BJ (cell line): ENCODE data around the gene MSLN. TPM values are rescaled to one million over a fixed set of nuclear protein-coding genes. Genes with fewer than 3 reads are reported as not detected.

ENCODE experiments used
- CTCF ChIA-PET: fragments of 350-600 bp; formaldehyde crosslinking; extraction: SDS; loops from one replicate; lab custom pipeline; 2021; ENCODE audit warnings: antibody characterized with exemption, inconsistent platforms; lab: Yijun Ruan, JAX
- POLR2A ChIA-PET: fragments of 300-600 bp; sonication (Branson Sonifier 250); formaldehyde crosslinking; extraction: SDS; loops from one replicate; lab custom pipeline; 2021; ENCODE audit warnings: antibody characterized with exemption; lab: Charles Lee
- DNase-seq: peaks from one replicate; pipeline ENCODE4 v3.0.0-alpha.2; 2011; ENCODE audit warnings: low read depth
- H3K27me3 ChIP-seq: 2 replicates; pipeline ENCODE4 v1.6.0; 2011; ENCODE audit warnings: low read length; ENCODE audit not compliant: control insufficient read depth, insufficient read depth
- H3K36me3 ChIP-seq: 2 replicates; pipeline ENCODE4 v1.5.1; 2011; ENCODE audit warnings: low read length; ENCODE audit not compliant: control insufficient read depth, insufficient read depth
- H3K4me3 ChIP-seq: 2 replicates; pipeline ENCODE4 v1.5.1; 2011; ENCODE audit warnings: low read depth, mild to moderate bottlenecking, control low read depth, low read length
- polyA plus RNA-seq: library from polyadenylated mRNA; depleted of rRNA; stranded (reverse); fragments of >200 nt; gene quantifications from 2 replicates; pipeline ENCODE4 v1.2.3, GENCODE V29; 2011
- TF ChIP-seq, protein P1 (sequence below): IDR thresholded peaks from 2 replicates; pipeline ENCODE4 v1.5.1; 2011; ENCODE audit warnings: low read depth, mild to moderate bottlenecking, control low read depth, inconsistent platforms, low read length, moderate library complexity; ENCODE audit not compliant: insufficient read depth

MSLN gene
- polyA plus RNA-seq, 1 experiment, result 0.67 TPM

DNA sequence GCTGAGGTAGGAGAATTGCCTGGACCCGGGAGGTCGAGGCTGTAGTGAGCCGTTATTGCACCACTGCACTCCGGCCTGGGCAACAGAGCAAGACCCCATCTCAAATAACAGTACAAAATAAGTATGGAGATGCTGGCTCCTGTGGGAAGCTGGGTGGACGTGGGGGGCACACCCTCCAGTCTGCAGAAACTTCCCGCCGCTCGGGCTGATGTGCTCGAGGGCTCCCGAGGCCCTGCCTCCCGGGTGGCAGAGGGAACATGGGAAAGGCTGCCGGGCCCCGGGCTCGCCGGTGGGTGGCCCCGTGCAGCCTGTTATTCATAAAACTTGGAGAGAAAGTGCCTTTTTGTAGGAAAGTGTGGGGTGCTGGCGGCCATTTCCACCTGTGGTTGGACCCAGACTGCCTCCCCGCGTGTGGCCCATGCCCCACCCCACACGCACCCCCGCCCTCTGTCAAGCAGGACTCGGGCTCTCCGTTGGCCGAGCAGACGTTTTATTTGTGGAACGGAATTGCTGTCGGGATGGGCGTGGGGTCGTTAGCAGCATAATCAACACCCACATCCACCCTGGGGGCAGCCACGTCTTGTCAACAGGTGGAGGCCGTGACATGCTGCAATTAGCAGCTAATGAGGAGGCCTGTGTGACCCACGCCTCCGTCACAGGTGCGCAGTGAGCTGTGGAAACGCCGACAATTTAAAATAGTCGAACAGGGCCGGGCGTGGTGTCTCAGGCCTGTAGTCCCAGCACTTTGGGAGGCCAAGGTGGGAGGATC, 12.4 kb upstream of the MSLN start:
- Histone ChIP-seq H3K36me3 (no peaks in the 10 kb centered on the region), H3K27me3 (no peaks in the 10 kb centered on the region), H3K4me3 (no peak overlapping the region)
- TF ChIP-seq, protein P1, sequence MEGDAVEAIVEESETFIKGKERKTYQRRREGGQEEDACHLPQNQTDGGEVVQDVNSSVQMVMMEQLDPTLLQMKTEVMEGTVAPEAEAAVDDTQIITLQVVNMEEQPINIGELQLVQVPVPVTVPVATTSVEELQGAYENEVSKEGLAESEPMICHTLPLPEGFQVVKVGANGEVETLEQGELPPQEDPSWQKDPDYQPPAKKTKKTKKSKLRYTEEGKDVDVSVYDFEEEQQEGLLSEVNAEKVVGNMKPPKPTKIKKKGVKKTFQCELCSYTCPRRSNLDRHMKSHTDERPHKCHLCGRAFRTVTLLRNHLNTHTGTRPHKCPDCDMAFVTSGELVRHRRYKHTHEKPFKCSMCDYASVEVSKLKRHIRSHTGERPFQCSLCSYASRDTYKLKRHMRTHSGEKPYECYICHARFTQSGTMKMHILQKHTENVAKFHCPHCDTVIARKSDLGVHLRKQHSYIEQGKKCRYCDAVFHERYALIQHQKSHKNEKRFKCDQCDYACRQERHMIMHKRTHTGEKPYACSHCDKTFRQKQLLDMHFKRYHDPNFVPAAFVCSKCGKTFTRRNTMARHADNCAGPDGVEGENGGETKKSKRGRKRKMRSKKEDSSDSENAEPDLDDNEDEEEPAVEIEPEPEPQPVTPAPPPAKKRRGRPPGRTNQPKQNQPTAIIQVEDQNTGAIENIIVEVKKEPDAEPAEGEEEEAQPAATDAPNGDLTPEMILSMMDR, result no peak
- no peak for DNase-seq
- CTCF ChIA-PET, result interaction anchor here (0.8 to 1.7 kb wide), 3 partner anchors 13 to 38 kb away, joined by 3 to 5 read pairs (median 4); partner anchors contain the start of gene MSLN
- POLR2A ChIA-PET, result no interaction called here

- POLR2A ChIA-PET, result interaction anchor here (0.7 kb wide), 1 partner anchor 13 kb away, joined by 3 read pairs; no protein-coding TSS in a partner anchor
- TF ChIP-seq, protein P1, result no peak
- Histone ChIP-seq H3K27me3 (0 out of 2 replicates have a peak, but pooled peaks cover 3% of the 10 kb centered on the region), H3K4me3 (no peak overlapping the region), H3K36me3 (no peaks in the 10 kb centered on the region)
- peak; percentile 73 for DNase-seq
- CTCF ChIA-PET, result interaction anchor here (0.8 to 2.7 kb wide), 5 partner anchors 8 to 37 kb away, joined by 3 to 12 read pairs (median 4); partner anchors contain the start of genes CIAO3 and MSLN
Measured at GRCh38 chr16:749010-749409, 11.5 kb upstream of the MSLN start.

DNA sequence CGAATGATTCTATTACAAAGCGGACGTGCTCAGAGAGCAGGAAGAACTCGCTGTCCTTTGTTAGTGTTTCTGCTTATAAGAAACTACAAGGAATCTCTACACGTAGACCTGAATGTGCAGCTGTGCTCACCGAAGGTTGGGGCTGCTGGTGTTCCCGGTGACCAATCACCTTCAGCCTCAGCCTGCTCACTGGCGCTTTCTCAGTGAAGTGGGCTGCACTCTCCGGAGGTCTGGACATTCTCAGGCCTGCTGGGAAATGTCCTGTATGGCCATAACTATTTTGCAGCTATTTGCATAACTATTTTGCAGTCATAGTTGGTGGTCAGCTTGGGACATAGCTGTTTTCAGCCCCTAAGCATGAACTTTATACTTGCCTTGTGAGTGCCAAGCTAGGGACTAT, 10.0 kb upstream of the MSLN start:
- Histone ChIP-seq H3K4me3 (no peak overlapping the region), H3K36me3 (no peaks in the 10 kb centered on the region), H3K27me3 (0 out of 2 replicates have a peak, but pooled peaks cover 3% of the 10 kb centered on the region)
- ChIA-PET CTCF (interaction anchor here (0.5 to 2.7 kb wide), 4 partner anchors 10 to 40 kb away, joined by 3 to 12 read pairs (median 7); partner anchors contain the start of gene CIAO3), POLR2A (no interaction called here)
- TF ChIP-seq, protein P1, result no peak
- DNase-seq, result no peak

DNA sequence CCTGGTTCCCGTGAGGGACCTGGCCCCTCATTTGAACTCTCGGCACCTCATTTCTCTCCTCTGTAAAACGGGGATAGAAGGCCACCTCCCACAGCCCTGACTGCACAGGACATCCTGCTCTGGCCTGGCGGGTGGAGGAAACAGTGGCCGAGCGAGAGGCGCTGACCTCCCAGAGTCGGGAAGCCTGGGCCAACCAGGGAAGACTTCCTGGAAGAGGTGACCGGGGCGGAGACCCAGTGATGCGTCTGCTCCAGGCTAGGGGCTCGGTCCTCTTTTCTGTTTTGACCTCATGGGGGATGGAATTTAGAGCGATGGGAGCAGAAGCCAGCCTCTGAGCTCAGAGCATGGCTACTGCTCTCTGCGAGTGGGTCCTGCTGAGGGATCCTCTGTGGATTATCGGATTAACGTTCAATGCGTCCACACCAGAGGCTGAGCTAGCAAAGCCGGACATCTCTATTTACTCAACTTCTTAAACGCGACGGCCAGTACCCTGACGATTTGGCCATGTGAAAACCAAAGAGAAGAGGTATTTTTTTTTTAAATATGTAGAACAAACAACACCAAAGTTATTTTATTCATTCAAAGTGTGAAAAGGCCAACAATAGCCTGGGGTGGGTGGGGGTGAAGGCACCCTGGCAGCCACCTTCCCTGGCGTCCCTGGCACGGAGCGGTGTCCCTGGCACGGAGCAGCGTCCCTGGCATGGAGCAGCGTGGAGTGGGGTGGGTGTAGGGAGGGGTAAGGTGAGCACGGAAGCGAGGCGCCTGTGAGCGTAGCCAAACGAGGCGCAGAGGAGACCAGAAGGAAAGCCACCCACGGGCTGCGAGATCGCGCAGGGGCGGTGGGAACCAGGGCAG, 9.2 kb upstream of the MSLN start:
- CTCF ChIA-PET, result interaction anchor here (0.5 to 2.7 kb wide), 6 partner anchors 8 to 38 kb away, joined by 3 to 12 read pairs (median 4); partner anchors contain the start of genes CIAO3 and MSLN
- DNase-seq, result no peak
- POLR2A ChIA-PET, result no interaction called here
- no peak overlapping the region for H3K4me3 ChIP-seq
- no peaks in the 10 kb centered on the region for H3K36me3 ChIP-seq
- H3K27me3 ChIP-seq, result 0 out of 2 replicates have a peak, but pooled peaks cover 3% of the 10 kb centered on the region
- TF ChIP-seq, protein P1, result no peak
